OCI-LY3 (cell line): ENCODE data around the gene AIG1.
"Not testable (repeated sequence)": the region's sequence is repeated elsewhere in the genome, so short reads cannot be mapped to it uniquely, and the experiment has no call there.

Experiments used
- H2AFZ ChIP-seq: fragments of 200-600, 300-600 bp; shearing (Covaris generic); 2 replicates; pipeline ENCODE4 v1.6.0; 2014; ENCODE audit warnings: antibody characterized with exemption, low read depth, low read length
- H3K27ac ChIP-seq: fragments of 200-600, 300-600 bp; sonication (generic); 2 replicates; pipeline ENCODE4 v1.5.1; 2014; ENCODE audit warnings: mild to moderate bottlenecking, low read length, moderate library complexity, mixed read lengths
- H3K27me3 ChIP-seq: fragments of 200-600, 300-600 bp; sonication (generic); 2 replicates; pipeline ENCODE4 v1.6.1; 2014; ENCODE audit warnings: low read depth, low read length, mixed read lengths
- H3K36me3 ChIP-seq: fragments of 200-600, 300-600 bp; sonication (generic); replicated peaks from 2 replicates; pipeline ENCODE3; 2014; ENCODE audit warnings: low read depth, low read length, mixed read lengths
- H3K4me1 ChIP-seq: fragments of 300-600, 200-600 bp; sonication (generic); 2 replicates; pipeline ENCODE4 v1.6.1; 2014; ENCODE audit warnings: low read length, mixed read lengths
- H3K4me2 ChIP-seq: fragments of 200-600, 300-600 bp; sonication (generic); 2 replicates; pipeline ENCODE4 v1.6.1; 2014; ENCODE audit warnings: low read length, mixed read lengths
- H3K4me3 ChIP-seq: fragments of 300-600, 200-600 bp; sonication (generic); 2 replicates; pipeline ENCODE4 v1.5.1; 2014; ENCODE audit warnings: antibody characterized with exemption, mild to moderate bottlenecking, low read length, moderate library complexity
- H3K79me2 ChIP-seq: fragments of 300-600, 200-600 bp; shearing (Covaris generic); 2 replicates; pipeline ENCODE4 v1.6.1; 2014; ENCODE audit warnings: mild to moderate bottlenecking, low read length, mixed read lengths
- H3K9ac ChIP-seq: fragments of 300-600, 200-600 bp; shearing (Covaris generic); 2 replicates; pipeline ENCODE4 v1.6.0; 2014; ENCODE audit warnings: mild to moderate bottlenecking, low read length, moderate library complexity
- H3K9me3 ChIP-seq: fragments of 200-600, 300-600 bp; shearing (Covaris generic); 2 replicates; pipeline ENCODE4 v1.6.1; 2014; ENCODE audit warnings: low read length, mixed read lengths; ENCODE audit not compliant: insufficient read depth
- H4K20me1 ChIP-seq: fragments of 200-600, 300-600 bp; sonication (generic); 2 replicates; pipeline ENCODE4 v1.6.1; 2016; ENCODE audit warnings: low read length, mixed read lengths; ENCODE audit not compliant: insufficient read depth
- CTCF ChIP-seq: fragments of 200-600, 300-600 bp; sonication (generic); IDR thresholded peaks from 2 replicates; pipeline ENCODE4 v1.5.1; 2014; ENCODE audit warnings: antibody characterized with exemption, low read length, low read depth
- EZH2phosphoT487 ChIP-seq: fragments of 200-600 bp; shearing (Covaris generic); IDR thresholded peaks from 2 replicates; pipeline ENCODE4 v1.6.1; 2018; ENCODE audit warnings: antibody characterized with exemption, mixed run types, low read depth

The AIG1 gene

GRCh38 chr6:143139239-143139784 is 78.6 kb downstream of the AIG1 start:
- no peaks in the 10 kb centered on the region for H3K27me3 ChIP-seq
- H3K9me3 ChIP-seq = no peaks in the 10 kb centered on the region
- no peak overlapping the region for H3K27ac ChIP-seq
- no peak for TF ChIP-seq CTCF
- no peak for TF ChIP-seq EZH2phosphoT487
- H3K4me2 ChIP-seq = no peak overlapping the region
- H3K4me1 ChIP-seq = no peaks in the 10 kb centered on the region
- no peak overlapping the region for H3K4me3 ChIP-seq
- no peaks in the 10 kb centered on the region for H3K79me2 ChIP-seq
- H4K20me1 ChIP-seq = no peaks in the 10 kb centered on the region
- H3K9ac ChIP-seq = no peak overlapping the region
- H3K36me3 ChIP-seq = no peaks in the 10 kb centered on the region
- no peak overlapping the region for H2AFZ ChIP-seq

GRCh38 chr6:143139884-143140283 is 79.2 kb downstream of the AIG1 start:
- H3K4me2 ChIP-seq, H3K9ac ChIP-seq, H3K27me3 ChIP-seq, H3K79me2 ChIP-seq, H3K9me3 ChIP-seq, H3K4me1 ChIP-seq, H4K20me1 ChIP-seq, H2AFZ ChIP-seq, H3K36me3 ChIP-seq, H3K27ac ChIP-seq, H3K4me3 ChIP-seq: not testable (repeated sequence)

- Histone ChIP-seq H3K4me3 (no peak overlapping the region), H3K4me2 (no peak overlapping the region), H4K20me1 (no peaks in the 10 kb centered on the region), H2AFZ (no peak overlapping the region), H3K4me1 (no peaks in the 10 kb centered on the region), H3K36me3 (no peaks in the 10 kb centered on the region), H3K9me3 (no peaks in the 10 kb centered on the region), H3K79me2 (no peaks in the 10 kb centered on the region), H3K9ac (no peak overlapping the region), H3K27ac (no peak overlapping the region), H3K27me3 (no peaks in the 10 kb centered on the region)
- no peak for TF ChIP-seq EZH2phosphoT487
- no peak for TF ChIP-seq CTCF
These were observed 80.1 kb downstream of the AIG1 start for GRCh38 chr6:143140767-143141166.

GRCh38 chr6:143141442-143141841 is 80.8 kb downstream of the AIG1 start:
- Histone ChIP-seq H3K36me3 (no peaks in the 10 kb centered on the region), H3K9ac (no peak overlapping the region), H3K9me3 (no peaks in the 10 kb centered on the region), H4K20me1 (no peaks in the 10 kb centered on the region), H3K79me2 (no peaks in the 10 kb centered on the region), H3K4me3 (no peak overlapping the region), H3K4me1 (no peaks in the 10 kb centered on the region), H3K27me3 (no peaks in the 10 kb centered on the region), H3K4me2 (no peak overlapping the region), H2AFZ (no peak overlapping the region), H3K27ac (no peak overlapping the region)
- TF ChIP-seq CTCF = no peak
- TF ChIP-seq EZH2phosphoT487 = no peak
